GM12875 (cell line): ENCODE data around the gene SRMS.

Experiments used
- H3K4me3 ChIP-seq: one replicate; pipeline ENCODE4 v1.5.1; 2011; ENCODE audit warnings: low read depth, low read length, control low read depth
- CTCF ChIP-seq: IDR thresholded peaks from 2 replicates; pipeline ENCODE4 v1.5.1; 2011; ENCODE audit warnings: low read depth, mild to moderate bottlenecking, control low read depth, inconsistent platforms, low read length, moderate library complexity, borderline replicate concordance; ENCODE audit not compliant: insufficient read depth

SRMS gene

DNA sequence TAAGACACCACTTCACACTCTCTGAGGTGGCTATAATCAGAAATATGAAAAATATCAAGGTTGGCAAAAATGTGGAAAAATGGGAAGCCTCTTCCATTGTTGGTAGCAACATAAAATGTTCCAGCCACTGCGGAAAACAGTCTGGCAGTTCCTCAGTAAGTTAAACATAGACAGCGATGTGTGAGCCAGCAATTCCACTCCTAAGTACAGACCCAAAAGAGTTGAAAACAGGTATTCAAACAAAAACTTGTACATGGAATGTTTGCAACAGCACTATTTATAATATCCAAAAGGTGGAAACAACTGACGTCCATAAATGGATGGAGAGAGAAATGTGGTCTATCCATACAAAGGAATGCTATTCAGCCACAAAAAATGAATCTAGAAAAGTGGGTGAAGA, 34.3 kb downstream of the SRMS start:
- no peak overlapping the region for H3K4me3 ChIP-seq
- TF ChIP-seq CTCF: no peak

- TF ChIP-seq CTCF: no peak
- H3K4me3 ChIP-seq: no peak overlapping the region
Measured at GRCh38 chr20:63509088-63509564, 38.4 kb downstream of the SRMS start.

DNA sequence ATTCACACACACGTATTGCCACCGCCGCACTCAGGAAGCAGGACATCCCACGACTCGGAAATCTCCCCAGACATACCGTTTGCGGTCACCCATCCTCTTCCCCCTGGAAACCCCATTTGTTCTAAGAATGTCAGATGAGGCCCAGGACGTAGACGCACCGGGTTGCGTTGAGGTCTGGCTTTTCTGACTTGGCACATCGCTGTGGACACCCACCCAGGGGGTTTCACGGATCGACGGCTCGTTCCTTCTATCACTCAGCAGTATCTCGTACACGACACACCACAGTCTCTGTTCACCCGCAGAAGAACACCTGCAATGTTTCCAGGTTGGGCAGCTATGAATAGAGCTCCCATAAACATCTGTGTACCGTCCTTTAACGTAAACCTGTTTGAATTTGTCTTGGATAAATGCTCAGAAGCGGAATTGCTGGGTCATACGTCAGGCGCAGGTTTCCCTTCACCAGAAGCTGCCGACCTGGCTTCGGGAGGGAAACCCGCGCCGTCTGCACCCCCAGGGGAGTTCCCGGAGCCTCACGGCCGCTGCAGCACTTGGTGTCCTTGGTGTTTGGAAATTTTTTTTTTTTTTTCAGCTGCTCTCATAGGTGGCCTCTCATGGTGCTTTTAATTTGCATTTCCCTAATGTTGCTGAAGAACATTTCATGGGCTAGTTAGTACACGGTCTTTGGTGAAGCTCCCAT, 39.3 kb downstream of the SRMS start:
- H3K4me3 ChIP-seq: no peak overlapping the region
- TF ChIP-seq CTCF: no peak

DNA sequence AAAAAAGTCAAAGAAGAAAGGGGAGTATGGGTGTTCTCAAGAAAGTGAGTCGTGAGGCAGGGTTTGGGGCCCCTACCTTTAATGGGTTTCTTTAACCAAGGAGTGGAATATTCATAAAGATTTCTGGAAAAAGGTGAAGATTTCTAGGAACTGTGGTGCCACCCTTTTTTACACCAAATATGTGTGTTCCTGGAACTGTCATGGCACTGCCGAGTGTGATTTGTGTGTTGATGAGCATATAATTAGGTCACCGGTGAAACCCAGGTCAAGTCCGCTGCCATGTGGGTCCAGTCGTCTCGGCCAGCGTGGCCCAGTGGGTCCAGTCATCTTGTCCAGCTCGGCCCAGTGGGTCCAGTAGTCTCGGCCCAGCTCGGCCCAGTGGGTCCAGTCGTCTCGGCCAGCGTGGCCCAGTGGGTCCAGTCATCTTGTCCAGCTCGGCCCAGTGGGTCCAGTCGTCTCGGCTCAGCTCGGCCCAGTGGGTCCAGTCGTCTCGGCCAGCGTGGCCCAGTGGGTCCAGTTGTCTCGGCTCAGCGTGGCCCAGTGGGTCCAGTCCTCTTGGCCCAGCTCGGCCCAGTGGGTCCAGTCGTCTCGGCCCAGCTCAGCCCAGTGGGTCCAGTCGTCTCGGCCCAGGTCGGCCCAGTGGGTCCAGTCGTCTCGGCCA, 40.3 kb downstream of the SRMS start:
- no peak overlapping the region for H3K4me3 ChIP-seq
- no peak for TF ChIP-seq CTCF

GRCh38 chr20:63505723-63506122, 41.8 kb downstream of the SRMS start:
- TF ChIP-seq CTCF: no peak
- H3K4me3 ChIP-seq: no peak overlapping the region

GRCh38 chr20:63505281-63505680, 42.3 kb downstream of the SRMS start:
- TF ChIP-seq CTCF: no peak
- H3K4me3 ChIP-seq: no peak overlapping the region

- TF ChIP-seq CTCF: no peak
- H3K4me3 ChIP-seq: no peak overlapping the region
Measured at GRCh38 chr20:63504642-63505041, 42.9 kb downstream of the SRMS start.
